SK-N-SH treated with all-trans-retinoic acid at 6 μM for 48 hours (cell line): ENCODE data around the gene HIVEP3.

Experiments used
- ATAC-seq: fragments of 200-7000 bp; cut with Tn5 transposase; 3 replicates; pipeline ENCODE4 v1.9.1; 2020; ENCODE audit warnings: mild to moderate bottlenecking, moderate library complexity
- ARNTL ChIP-seq: fragments of 450-650 bp; formaldehyde crosslinking; IDR thresholded peaks from 2 replicates; pipeline ENCODE4 v1.5.0; 2020; ENCODE audit warnings: low read depth, mild to moderate bottlenecking, moderate library complexity, borderline replicate concordance
- CREB5 ChIP-seq: fragments of 250-450 bp; sonication (Bioruptor Pico); IDR thresholded peaks from 2 replicates; pipeline ENCODE4 v1.5.1; 2020; ENCODE audit warnings: low read depth, mild to moderate bottlenecking, moderate library complexity
- CSDC2 ChIP-seq: fragments of 250-450 bp; sonication (Bioruptor Pico); IDR thresholded peaks from 2 replicates; pipeline ENCODE4 v1.5.0; 2020; ENCODE audit warnings: mild to moderate bottlenecking, moderate library complexity
- CSRNP3 ChIP-seq: fragments of 250-450 bp; sonication (Bioruptor Pico); IDR thresholded peaks from 2 replicates; pipeline ENCODE4 v1.5.1; 2021; ENCODE audit warnings: mild to moderate bottlenecking, moderate library complexity
- ESRRG ChIP-seq: fragments of 250-450 bp; sonication (Bioruptor Pico); IDR thresholded peaks from 2 replicates; pipeline ENCODE4 v1.6.1; 2021; ENCODE audit warnings: mild to moderate bottlenecking
- GLIS3 ChIP-seq: fragments of 250-450 bp; sonication (Bioruptor Pico); IDR thresholded peaks from 2 replicates; pipeline ENCODE4 v1.5.0; 2020; ENCODE audit warnings: mild to moderate bottlenecking, moderate library complexity
- ISL1 ChIP-seq: fragments of 250-450 bp; sonication (Bioruptor Pico); IDR thresholded peaks from 2 replicates; pipeline ENCODE4 v2.1.2; 2022; ENCODE audit warnings: mild to moderate bottlenecking, moderate library complexity
- PATZ1 ChIP-seq: fragments of 250-450 bp; sonication (Bioruptor Pico); IDR thresholded peaks from 2 replicates; pipeline ENCODE4 v1.8.0; 2020; ENCODE audit warnings: mild to moderate bottlenecking, moderate library complexity, borderline replicate concordance
- POU6F1 ChIP-seq: fragments of 250-450 bp; sonication (Bioruptor Pico); IDR thresholded peaks from 2 replicates; pipeline ENCODE4 v1.8.0; 2021; ENCODE audit warnings: low read depth, mild to moderate bottlenecking, moderate library complexity, borderline replicate concordance
- RARB ChIP-seq: fragments of 250-450 bp; sonication (Bioruptor Pico); IDR thresholded peaks from 2 replicates; pipeline ENCODE4 v1.8.0; 2021; ENCODE audit warnings: mild to moderate bottlenecking, moderate library complexity
- SNAI2 ChIP-seq: fragments of 250-450 bp; sonication (Bioruptor Pico); IDR thresholded peaks from 2 replicates; pipeline ENCODE4 v1.5.0; 2020; ENCODE audit warnings: mild to moderate bottlenecking, moderate library complexity
- TSHZ2 ChIP-seq: fragments of 250-450 bp; sonication (Bioruptor Pico); IDR thresholded peaks from 2 replicates; pipeline ENCODE4 v1.5.0; 2020; ENCODE audit warnings: mild to moderate bottlenecking, moderate library complexity
- ZC3H10 ChIP-seq: fragments of 250-450 bp; sonication (Bioruptor Pico); IDR thresholded peaks from 2 replicates; pipeline ENCODE4 v1.5.1; 2021; ENCODE audit warnings: mild to moderate bottlenecking, moderate library complexity
- ZFP3 ChIP-seq: fragments of 250-450 bp; sonication (Bioruptor Pico); IDR thresholded peaks from 2 replicates; pipeline ENCODE4 v1.5.0; 2020; ENCODE audit warnings: mild to moderate bottlenecking, moderate library complexity
- ZNF565 ChIP-seq: fragments of 450-650 bp; formaldehyde crosslinking; conservative IDR thresholded peaks from 2 replicates; pipeline ENCODE4 v1.5.0; 2020; ENCODE audit warnings: low read depth, mild to moderate bottlenecking, moderate library complexity
- ZNF70 ChIP-seq: fragments of 450-650 bp; formaldehyde crosslinking; IDR thresholded peaks from 2 replicates; pipeline ENCODE4 v1.5.0; 2020; ENCODE audit warnings: mild to moderate bottlenecking, moderate library complexity

The HIVEP3 gene

GRCh38 chr1:41723786-41724185, 194.9 kb downstream of the HIVEP3 start (continued):
- no peak for TF ChIP-seq TSHZ2

- TF ChIP-seq ZC3H10 (CRISPR knock-in tag), result no peak
- TF ChIP-seq TSHZ2, result no peak
- TF ChIP-seq PATZ1, result no peak
- TF ChIP-seq ZNF565 (CRISPR knock-in tag), result no peak
- TF ChIP-seq CSDC2, result no peak
- TF ChIP-seq RARB (CRISPR knock-in tag), result no peak
- no peak for TF ChIP-seq CSRNP3 (CRISPR knock-in tag)
- TF ChIP-seq ISL1 (CRISPR knock-in tag), result no peak
- TF ChIP-seq GLIS3, result no peak
- no peak for TF ChIP-seq SNAI2 (CRISPR knock-in tag)
- no peak for ATAC-seq
Observed at GRCh38 chr1:41722184-41722583, 196.5 kb downstream of the HIVEP3 start.

- no peak for ATAC-seq
Observed at GRCh38 chr1:41720861-41721410, 197.8 kb downstream of the HIVEP3 start.

More at GRCh38 chr1:41720861-41721410, 197.8 kb downstream of the HIVEP3 start:
- TF ChIP-seq ARNTL (no peak), POU6F1 (CRISPR knock-in tag) (no peak), PATZ1 (no peak), ZC3H10 (CRISPR knock-in tag) (no peak), CREB5 (no peak), CSRNP3 (CRISPR knock-in tag) (no peak), ZNF565 (CRISPR knock-in tag) (no peak), GLIS3 (no peak), ESRRG (CRISPR knock-in tag) (no peak), CSDC2 (no peak), ZFP3 (CRISPR knock-in tag) (no peak), ZNF70 (CRISPR knock-in tag) (no peak)
